Hepatocyte (in vitro differentiated cells): ENCODE data around the gene KCNC2. TPM values are rescaled to one million over a fixed set of nuclear protein-coding genes. Genes with fewer than 3 reads are reported as not detected.

Experiments
- DNase-seq: peaks from one replicate; pipeline ENCODE4 v3.0.0-alpha.2; 2016; ENCODE audit warnings: low spot score
- H2AFZ ChIP-seq: fragments of 200-600 bp; sonication (generic); 2 replicates; pipeline ENCODE4 v1.6.0; 2016; ENCODE audit warnings: antibody characterized with exemption, mild to moderate bottlenecking
- H3K27ac ChIP-seq: fragments of 200-600 bp; sonication (generic); 2 replicates; pipeline ENCODE4 v1.5.1; 2016; ENCODE audit warnings: mild to moderate bottlenecking
- H3K27me3 ChIP-seq: fragments of 200-600 bp; sonication (generic); 2 replicates; pipeline ENCODE4 v1.6.1; 2016
- H3K36me3 ChIP-seq: fragments of 200-600 bp; sonication (generic); replicated peaks from 2 replicates; pipeline ENCODE4 v1.5.1; 2016; ENCODE audit warnings: low read depth; ENCODE audit not compliant: insufficient read depth
- H3K4me1 ChIP-seq: fragments of 200-600 bp; sonication (generic); 2 replicates; pipeline ENCODE4 v1.5.1; 2016; ENCODE audit warnings: mild to moderate bottlenecking, moderate library complexity; ENCODE audit not compliant: insufficient read depth
- H3K4me2 ChIP-seq: fragments of 200-600 bp; sonication (generic); 2 replicates; pipeline ENCODE4 v1.6.0; 2016
- H3K4me3 ChIP-seq: fragments of 200-600 bp; sonication (generic); 2 replicates; pipeline ENCODE4 v1.5.1; 2016; ENCODE audit warnings: mild to moderate bottlenecking
- H3K79me2 ChIP-seq: fragments of 200-600 bp; sonication (generic); 2 replicates; pipeline ENCODE4 v1.6.0; 2017; ENCODE audit warnings: mild to moderate bottlenecking
- H3K9me2 ChIP-seq: fragments of 200-600 bp; sonication (generic); replicated peaks from 2 replicates; pipeline ENCODE4 v1.6.0; 2017; ENCODE audit warnings: mild to moderate bottlenecking; ENCODE audit not compliant: insufficient read depth
- H3K9me3 ChIP-seq: fragments of 200-600 bp; sonication (generic); 2 replicates; pipeline ENCODE4 v1.5.1; 2016; ENCODE audit warnings: low read depth, mild to moderate bottlenecking
- H4K20me1 ChIP-seq: fragments of 200-600 bp; sonication (generic); 2 replicates; pipeline ENCODE4 v1.6.0; 2016; ENCODE audit warnings: mild to moderate bottlenecking; ENCODE audit not compliant: insufficient read depth, poor library complexity, severe bottlenecking
- EZH2 ChIP-seq: fragments of 200-600 bp; sonication (generic); IDR thresholded peaks from 2 replicates; pipeline ENCODE4 v1.6.1; 2016; ENCODE audit warnings: antibody characterized with exemption, mild to moderate bottlenecking, borderline replicate concordance
- EZH2phosphoT487 ChIP-seq: fragments of 200-600 bp; sonication (generic); IDR thresholded peaks from one replicate; pipeline ENCODE4 v1.6.1; 2018; ENCODE audit warnings: antibody characterized with exemption, mild to moderate bottlenecking, low read depth, moderate library complexity; ENCODE audit not compliant: unreplicated experiment, severe bottlenecking
- WGBS: methylation state at CpG from one replicate; pipeline ENCODE4 v1.1.6; 2016; ENCODE audit warnings: low lambda C conversion rate; ENCODE audit errors: missing lambda C conversion rate; 5-methylcytosine and 5-hydroxymethylcytosine counted together
- polyA plus RNA-seq: library from polyadenylated mRNA; unstranded; fragments of >200 nt; fragmentation: Nextera tagmentation; extraction: Ambion mirVana; gene quantifications from 2 replicates; pipeline ENCODE4 v1.2.1, GENCODE V29; 2016
- total RNA-seq: library from RNA; depleted of rRNA; stranded (reverse); fragments of >200 nt; gene quantifications from 2 replicates; pipeline ENCODE4 v1.2.3, GENCODE V29; 2014
- TF ChIP-seq, protein P1 (sequence below): fragments of 200-600 bp; sonication (generic); IDR thresholded peaks from 2 replicates; pipeline ENCODE4 v1.5.1; 2016; ENCODE audit warnings: antibody characterized with exemption, mild to moderate bottlenecking; ENCODE audit not compliant: poor library complexity

The KCNC2 gene
- total and polyA plus RNA-seq, 2 experiments from 2014 or later, result 0.07 TPM; not detected in 1

DNA sequence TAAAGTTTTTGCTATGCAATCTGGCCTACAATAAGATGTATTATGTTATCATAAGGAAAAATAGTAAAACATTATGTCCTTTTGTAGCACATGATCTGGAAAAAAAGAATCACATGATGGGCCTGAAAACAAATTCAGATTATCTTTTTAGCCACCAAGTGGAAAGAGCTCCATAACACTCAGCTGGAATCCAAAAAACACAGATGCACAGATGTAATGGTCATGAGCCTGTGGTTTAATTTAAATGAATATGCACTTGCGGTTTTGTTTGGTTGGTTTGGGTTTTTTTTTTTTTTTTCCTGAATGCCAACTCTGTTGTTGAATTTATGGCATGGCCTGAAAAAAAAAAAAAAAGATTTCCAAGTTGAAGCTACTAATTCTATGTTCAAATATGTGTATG, 4.1 kb downstream of the KCNC2 start:
- no peak overlapping the region for H3K4me3 ChIP-seq
- no peak for DNase-seq
- no peaks in the 10 kb centered on the region for H3K36me3 ChIP-seq
- TF ChIP-seq EZH2phosphoT487 (no peak), EZH2 (no peak)
- TF ChIP-seq, protein P1, sequence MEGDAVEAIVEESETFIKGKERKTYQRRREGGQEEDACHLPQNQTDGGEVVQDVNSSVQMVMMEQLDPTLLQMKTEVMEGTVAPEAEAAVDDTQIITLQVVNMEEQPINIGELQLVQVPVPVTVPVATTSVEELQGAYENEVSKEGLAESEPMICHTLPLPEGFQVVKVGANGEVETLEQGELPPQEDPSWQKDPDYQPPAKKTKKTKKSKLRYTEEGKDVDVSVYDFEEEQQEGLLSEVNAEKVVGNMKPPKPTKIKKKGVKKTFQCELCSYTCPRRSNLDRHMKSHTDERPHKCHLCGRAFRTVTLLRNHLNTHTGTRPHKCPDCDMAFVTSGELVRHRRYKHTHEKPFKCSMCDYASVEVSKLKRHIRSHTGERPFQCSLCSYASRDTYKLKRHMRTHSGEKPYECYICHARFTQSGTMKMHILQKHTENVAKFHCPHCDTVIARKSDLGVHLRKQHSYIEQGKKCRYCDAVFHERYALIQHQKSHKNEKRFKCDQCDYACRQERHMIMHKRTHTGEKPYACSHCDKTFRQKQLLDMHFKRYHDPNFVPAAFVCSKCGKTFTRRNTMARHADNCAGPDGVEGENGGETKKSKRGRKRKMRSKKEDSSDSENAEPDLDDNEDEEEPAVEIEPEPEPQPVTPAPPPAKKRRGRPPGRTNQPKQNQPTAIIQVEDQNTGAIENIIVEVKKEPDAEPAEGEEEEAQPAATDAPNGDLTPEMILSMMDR, result no peak
- no peaks in the 10 kb centered on the region for H4K20me1 ChIP-seq
- H3K9me3 ChIP-seq, result no peaks in the 10 kb centered on the region
- H3K4me2 ChIP-seq, result no peak overlapping the region
- peaks cover 5% of the 10 kb centered on the region for H3K4me1 ChIP-seq
- H3K79me2 ChIP-seq, result no peaks in the 10 kb centered on the region
- H3K27me3 ChIP-seq, result peaks cover 46% of the 10 kb centered on the region
- 92% methylated on average over 1 of the region's 1 CpG for WGBS
- H2AFZ ChIP-seq, result no peak overlapping the region
- H3K9me2 ChIP-seq, result no peaks in the 10 kb centered on the region
- no peak overlapping the region for H3K27ac ChIP-seq

DNA sequence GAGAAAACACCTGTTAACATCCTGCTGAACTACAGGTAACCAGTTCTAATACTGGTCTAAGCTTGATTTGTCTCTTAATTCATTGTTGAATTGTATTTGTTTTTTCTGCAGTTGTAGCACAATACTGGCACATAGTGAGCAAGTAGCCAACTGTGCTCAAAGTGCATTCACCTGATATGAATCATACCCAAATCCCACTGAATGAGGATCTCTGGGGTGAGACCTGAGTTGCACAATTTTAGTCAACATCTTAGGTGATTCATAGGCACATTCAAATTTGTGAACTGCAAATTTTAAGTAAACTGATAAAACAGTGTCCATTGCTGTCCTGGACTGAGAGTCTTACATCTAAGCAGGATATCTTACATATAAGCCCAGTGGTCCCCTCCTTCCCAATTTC, 12.8 kb downstream of the KCNC2 start:
- Histone ChIP-seq H3K27me3 (no peaks in the 10 kb centered on the region), H3K9me2 (no peaks in the 10 kb centered on the region), H3K79me2 (no peaks in the 10 kb centered on the region), H3K4me2 (no peak overlapping the region), H4K20me1 (no peaks in the 10 kb centered on the region), H3K9me3 (no peaks in the 10 kb centered on the region), H3K27ac (no peak overlapping the region), H2AFZ (no peak overlapping the region), H3K36me3 (no peaks in the 10 kb centered on the region), H3K4me3 (no peak overlapping the region), H3K4me1 (no peaks in the 10 kb centered on the region)
- no peak for DNase-seq
- TF ChIP-seq, protein P1, result no peak
- no peak for TF ChIP-seq EZH2
- no peak for TF ChIP-seq EZH2phosphoT487

DNA sequence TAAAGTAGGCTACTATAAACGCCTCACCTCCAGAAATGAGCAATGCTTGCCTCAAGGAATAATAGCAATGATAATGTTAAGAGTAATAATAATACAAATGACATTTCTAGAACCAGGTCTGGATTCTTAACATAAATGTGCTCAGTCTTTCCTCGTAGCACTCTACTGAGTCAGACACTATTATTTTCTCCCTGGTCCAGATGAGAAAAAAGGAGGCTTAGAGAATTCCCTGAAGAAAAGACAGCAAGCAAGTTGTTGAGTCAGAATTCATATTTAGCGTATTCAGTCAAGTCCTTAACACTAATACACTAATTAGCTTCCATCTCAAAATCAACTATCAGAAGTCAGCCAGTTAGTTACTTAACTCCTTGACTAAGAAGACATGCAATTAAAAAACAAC, 13.2 kb downstream of the KCNC2 start:
- Histone ChIP-seq H3K27me3 (no peaks in the 10 kb centered on the region), H3K9me3 (no peaks in the 10 kb centered on the region), H2AFZ (no peak overlapping the region), H3K4me3 (no peak overlapping the region), H3K9me2 (no peaks in the 10 kb centered on the region), H4K20me1 (no peaks in the 10 kb centered on the region), H3K79me2 (no peaks in the 10 kb centered on the region), H3K27ac (no peak overlapping the region), H3K4me2 (no peak overlapping the region), H3K36me3 (no peaks in the 10 kb centered on the region), H3K4me1 (no peaks in the 10 kb centered on the region)
- DNase-seq, result no peak
- 80% methylated on average over 3 of the region's 3 CpGs for WGBS
- TF ChIP-seq EZH2 (no peak), EZH2phosphoT487 (no peak)
- TF ChIP-seq, protein P1, result no peak

DNA sequence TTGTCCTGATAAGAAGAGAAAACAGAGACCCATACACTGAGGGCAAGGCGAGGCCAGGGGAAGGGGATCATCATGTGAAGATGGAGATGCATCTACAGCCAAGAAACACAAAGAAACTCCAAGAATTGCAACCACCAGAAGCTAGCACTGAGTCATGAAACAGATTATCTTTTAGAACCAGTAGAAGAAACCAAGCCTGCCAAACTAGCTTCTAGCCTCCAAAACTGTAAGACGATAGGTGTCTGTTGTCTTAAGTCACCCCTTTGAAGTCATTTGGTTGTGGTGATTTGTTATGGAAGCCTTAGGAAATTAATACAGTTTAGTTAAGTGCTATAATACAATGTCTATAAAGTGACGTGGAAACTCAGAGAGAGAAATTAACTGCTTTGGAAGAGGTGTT, 15.4 kb downstream of the KCNC2 start:
- no peak overlapping the region for H3K4me2 ChIP-seq
- H3K9me3 ChIP-seq, result no peaks in the 10 kb centered on the region
- no peaks in the 10 kb centered on the region for H3K79me2 ChIP-seq
- H3K36me3 ChIP-seq, result no peaks in the 10 kb centered on the region
- WGBS, result 90% methylated on average over 3 of the region's 3 CpGs
- H3K27ac ChIP-seq, result no peak overlapping the region
- no peak overlapping the region for H3K4me3 ChIP-seq
- H4K20me1 ChIP-seq, result no peaks in the 10 kb centered on the region
- H2AFZ ChIP-seq, result no peak overlapping the region
- H3K9me2 ChIP-seq, result no peaks in the 10 kb centered on the region
- TF ChIP-seq EZH2 (no peak), EZH2phosphoT487 (no peak)
- TF ChIP-seq, protein P1, result no peak
- no peak for DNase-seq
- no peaks in the 10 kb centered on the region for H3K4me1 ChIP-seq
- H3K27me3 ChIP-seq, result no peaks in the 10 kb centered on the region
